CD14-positive monocyte (primary cell): ENCODE results near the gene DCN. TPM values are rescaled to one million over a fixed set of nuclear protein-coding genes. Genes with fewer than 3 reads are reported as not detected.

ENCODE experiments used
- DNase-seq, 3 donors: peaks; one replicate each; pipeline ENCODE4 v3.0.0-alpha.2; 2011 to 2022
- H2AFZ ChIP-seq: 2 replicates; pipeline ENCODE4 v1.6.0; 2012; ENCODE audit warnings: mild to moderate bottlenecking, low read depth, low read length, inconsistent platforms; ENCODE audit not compliant: insufficient read depth, poor library complexity, severe bottlenecking
- H3K27ac ChIP-seq, 2 donors: 1 replicate in 1 of 2; 2 replicates in 1 of 2; pipeline ENCODE4 v1.5.1; 2012 to 2013; ENCODE audit warnings: low read length in 2 of 2, control low read depth in 1 of 2, inconsistent platforms in 1 of 2, low read depth in 1 of 2, mild to moderate bottlenecking in 1 of 2
- H3K27me3 ChIP-seq, 2 donors: one replicate each; pipeline versions ENCODE4 v1.6.0 to v1.6.1; 2011 to 2013; ENCODE audit warnings: low read length in 2 of 2; ENCODE audit not compliant: control insufficient read depth in 2 of 2, insufficient read depth in 2 of 2
- H3K36me3 ChIP-seq, 2 donors: replicated peaks in 1 of 2; 1 replicate in 1 of 2; 2 replicates in 1 of 2; pipeline versions ENCODE4 v1.5.1 to v1.6.1; 2012 to 2013; ENCODE audit warnings: low read length in 2 of 2, control low read depth in 1 of 2, inconsistent platforms in 1 of 2, mild to moderate bottlenecking in 1 of 2; ENCODE audit not compliant: insufficient read depth in 2 of 2, control insufficient read depth in 1 of 2
- H3K4me1 ChIP-seq, 2 donors: 1 replicate in 1 of 2; 2 replicates in 1 of 2; pipeline versions ENCODE4 v1.5.1 to v1.6.1; 2012 to 2013; ENCODE audit warnings: low read length in 2 of 2, control low read depth in 1 of 2, inconsistent platforms in 1 of 2, mild to moderate bottlenecking in 1 of 2, moderate library complexity in 1 of 2; ENCODE audit not compliant: insufficient read depth in 2 of 2, control insufficient read depth in 1 of 2
- H3K4me2 ChIP-seq: replicated peaks from 2 replicates; pipeline ENCODE3; 2012; ENCODE audit warnings: low read length, moderate library complexity, mild to moderate bottlenecking; ENCODE audit not compliant: poor library complexity, severe bottlenecking; ENCODE audit errors: extremely low read depth
- H3K4me3 ChIP-seq, 3 experiments: fragments of 200-600 bp in 1 of 3; sonication (generic) in 1 of 3; replicated peaks in 1 of 3; 1 replicate in 2 of 3; 2 replicates in 1 of 3; pipeline ENCODE4 v1.5.1; 2011 to 2013; ENCODE audit warnings: low read length in 3 of 3, mild to moderate bottlenecking in 3 of 3, control low read depth in 2 of 3, low read depth in 2 of 3, inconsistent platforms in 1 of 3, moderate library complexity in 1 of 3
- H3K79me2 ChIP-seq: 2 replicates; pipeline ENCODE4 v1.6.0; 2012; ENCODE audit warnings: mild to moderate bottlenecking, control low read depth, inconsistent platforms, low read length, moderate library complexity; ENCODE audit not compliant: insufficient read depth
- H3K9ac ChIP-seq: 2 replicates; pipeline ENCODE4 v1.6.0; 2017; ENCODE audit warnings: low read length, mild to moderate bottlenecking; ENCODE audit not compliant: insufficient read depth, poor library complexity, severe bottlenecking
- H3K9me3 ChIP-seq, 2 donors: replicated peaks in 1 of 2; 1 replicate in 1 of 2; 2 replicates in 1 of 2; pipeline versions ENCODE4 v1.5.1 to v1.6.1; 2012 to 2013; ENCODE audit warnings: low read length in 2 of 2, control low read depth in 1 of 2; ENCODE audit not compliant: control insufficient read depth in 1 of 2, insufficient read depth in 1 of 2
- H4K20me1 ChIP-seq: 2 replicates; pipeline ENCODE4 v1.6.0; 2012; ENCODE audit warnings: mild to moderate bottlenecking, low read length, control low read depth, moderate library complexity; ENCODE audit not compliant: insufficient read depth
- H3K27ac Mint-ChIP-seq, 7 donors: one replicate each; pipeline ENCODE4 v1.8.0; 2020; ENCODE audit warnings: mild to moderate bottlenecking in 7 of 7, mixed read lengths in 7 of 7, moderate library complexity in 6 of 7, inconsistent platforms in 2 of 7
- H3K27me3 Mint-ChIP-seq, 3 donors: one replicate each; pipeline ENCODE4 v1.8.0; 2021 to 2022; ENCODE audit warnings: low read depth in 3 of 3, mild to moderate bottlenecking in 3 of 3, mixed read lengths in 3 of 3, moderate library complexity in 3 of 3, inconsistent platforms in 1 of 3
- H3K36me3 Mint-ChIP-seq, 2 donors: one replicate each; pipeline ENCODE4 v1.8.0; 2020; ENCODE audit warnings: mixed read lengths in 2 of 2, inconsistent platforms in 1 of 2, mild to moderate bottlenecking in 1 of 2
- H3K4me1 Mint-ChIP-seq: one replicate; pipeline ENCODE4 v1.8.0; 2020; ENCODE audit warnings: mild to moderate bottlenecking, mixed read lengths
- H3K4me3 Mint-ChIP-seq, 2 donors: one replicate each; pipeline ENCODE4 v1.8.0; 2020; ENCODE audit warnings: mild to moderate bottlenecking in 2 of 2, mixed read lengths in 2 of 2, moderate library complexity in 1 of 2
- H3K9me3 Mint-ChIP-seq, 7 donors: one replicate each; pipeline ENCODE4 v1.8.0; 2020 to 2022; ENCODE audit warnings: mixed read lengths in 7 of 7, mild to moderate bottlenecking in 6 of 7, moderate library complexity in 6 of 7, inconsistent platforms in 2 of 7
- CTCF ChIP-seq: fragments of 200-600 bp; IDR thresholded peaks from one replicate; pipeline ENCODE4 v1.8.0; 2022; ENCODE audit warnings: antibody characterized with exemption, mild to moderate bottlenecking
- WGBS: methylation state at CpG from one replicate; pipeline ENCODE4 v1.1.5; 2013; ENCODE audit warnings: missing lambda C conversion rate; ENCODE audit not compliant: insufficient coverage; 5-methylcytosine and 5-hydroxymethylcytosine counted together
- intact Hi-C, 2 donors: fragments of 100-400 bp; cut with micrococcal nuclease; formaldehyde crosslinking; loops; one replicate each; pipeline versions ENCODE4 v1.15.0 to v1.15.1; 2023
- polyA plus RNA-seq, 3 donors: library from polyadenylated mRNA; depleted of rRNA in 1 of 3; unstranded in 2 of 3; stranded (reverse) in 1 of 3; fragments of 300-500 nt in 2 of 3; fragments of >200 nt in 1 of 3; fragmentation: Illumina TruSeq in 2 of 3; gene quantifications; 1 replicate in 2 of 3; 2 replicates in 1 of 3; pipeline ENCODE4 v1.2.3, GENCODE V29; 2012 to 2021

Gene DCN
- polyA plus RNA-seq, 3 donors: not detected

- no CpG with 5 or more reads among the region's 2 CpGs for WGBS
- H3K4me3 ChIP-seq: no peak overlapping the region
- H3K4me3 Mint-ChIP-seq: no peak overlapping the region
- no peaks in the 10 kb centered on the region for H3K36me3 ChIP-seq
- no peak overlapping the region for H2AFZ ChIP-seq
- no peak overlapping the region for H3K4me2 ChIP-seq
- no peaks in the 10 kb centered on the region for H3K4me1 ChIP-seq
- no peaks in the 10 kb centered on the region for H3K9me3 ChIP-seq
- no peak overlapping the region for H3K27ac Mint-ChIP-seq
- H3K79me2 ChIP-seq: no peaks in the 10 kb centered on the region
- no peak overlapping the region for H3K27ac ChIP-seq
- no peaks in the 10 kb centered on the region for H3K9me3 Mint-ChIP-seq
- peaks cover 0 to 3% (median 0%) of the 10 kb centered on the region in 3 donors for H3K27me3 Mint-ChIP-seq
- intact Hi-C loops: no loop called here
- no peaks in the 10 kb centered on the region for H3K36me3 Mint-ChIP-seq
- no peaks in the 10 kb centered on the region for H4K20me1 ChIP-seq
- H3K9ac ChIP-seq: no peak overlapping the region
- no peaks in the 10 kb centered on the region for H3K4me1 Mint-ChIP-seq
- no peak for TF ChIP-seq CTCF
- H3K27me3 ChIP-seq: no peaks in the 10 kb centered on the region
- DNase-seq: no peak
Measured at GRCh38 chr12:91109581-91110310, 72.9 kb downstream of the DCN start.

- peak; percentile 77 for TF ChIP-seq CTCF
- H2AFZ ChIP-seq: no peak overlapping the region
- no peak overlapping the region for H3K27ac ChIP-seq
- Mint-ChIP-seq H3K9me3 (no peaks in the 10 kb centered on the region), H3K27me3 (peaks cover 0 to 3% (median 0%) of the 10 kb centered on the region in 3 donors), H3K36me3 (no peaks in the 10 kb centered on the region), H3K4me3 (no peak overlapping the region), H3K4me1 (no peaks in the 10 kb centered on the region), H3K27ac (no peak overlapping the region)
- no peaks in the 10 kb centered on the region for H3K79me2 ChIP-seq
- no peaks in the 10 kb centered on the region for H4K20me1 ChIP-seq
- DNase-seq: peak in 2 of 3 donors; percentile 9 to 15
- no peak overlapping the region for H3K9ac ChIP-seq
- no peak overlapping the region for H3K4me2 ChIP-seq
- H3K4me3 ChIP-seq: no peak overlapping the region
- H3K27me3 ChIP-seq: no peaks in the 10 kb centered on the region
- H3K4me1 ChIP-seq: no peaks in the 10 kb centered on the region
- H3K9me3 ChIP-seq: no peaks in the 10 kb centered on the region
- WGBS: no CpG with 5 or more reads among the region's 7 CpGs
- no peaks in the 10 kb centered on the region for H3K36me3 ChIP-seq
- intact Hi-C loops: no loop called here
Measured at GRCh38 chr12:91109148-91109564, 73.5 kb downstream of the DCN start.
